Subcutaneous adipose tissue (tissue), 4 donors: ENCODE data around the gene CYP19A1. TPM values are rescaled to one million over a fixed set of nuclear protein-coding genes. Genes with fewer than 3 reads are reported as not detected.

Experiments used
- CTCF ChIP-seq: fragments of 450-650 bp; IDR thresholded peaks from one replicate; pipeline ENCODE4 v1.5.1; 2016; ENCODE audit warnings: low read depth, mild to moderate bottlenecking, control low read depth, antibody characterized with exemption, moderate library complexity
- total RNA-seq, 4 donors: library from RNA; depleted of rRNA; stranded (reverse); fragments of >200 nt; gene quantifications; one replicate each; pipeline ENCODE4 v1.1.0, GENCODE V29; 2016

Gene CYP19A1
- total RNA-seq, 4 donors from 2014 or later, result 0.75 to 16.7 (median 8.3) TPM

- no peak for TF ChIP-seq CTCF
Measured at GRCh38 chr15:51289290-51289689, 49.1 kb downstream of the CYP19A1 start.

GRCh38 chr15:51288143-51289065 is 50.0 kb downstream of the CYP19A1 start:
- TF ChIP-seq CTCF, result no peak

- no peak for TF ChIP-seq CTCF
Measured at GRCh38 chr15:51286816-51287215, 51.6 kb downstream of the CYP19A1 start.

- no peak for TF ChIP-seq CTCF
Measured at GRCh38 chr15:51285399-51285798, 53.0 kb downstream of the CYP19A1 start.

- TF ChIP-seq CTCF, result no peak
Measured at GRCh38 chr15:51284871-51285270, 53.5 kb downstream of the CYP19A1 start.

- no peak for TF ChIP-seq CTCF
Measured at GRCh38 chr15:51283026-51283425, 55.4 kb downstream of the CYP19A1 start.

GRCh38 chr15:51281368-51281967 is 56.9 kb downstream of the CYP19A1 start:
- TF ChIP-seq CTCF, result no peak
